GM18502 (cell line): ENCODE measurements around the gene PARD6B.
"Not testable (repeated sequence)": the region's sequence is repeated elsewhere in the genome, so short reads cannot be mapped to it uniquely, and the experiment has no call there.

Experiments
- ATAC-seq: cut with Tn5 transposase; IDR thresholded peaks from one replicate; pipeline ENCODE4 v1.9.1; 2021; ENCODE audit warnings: mild to moderate bottlenecking; ENCODE audit not compliant: unreplicated experiment, poor library complexity

PARD6B gene, protein sequence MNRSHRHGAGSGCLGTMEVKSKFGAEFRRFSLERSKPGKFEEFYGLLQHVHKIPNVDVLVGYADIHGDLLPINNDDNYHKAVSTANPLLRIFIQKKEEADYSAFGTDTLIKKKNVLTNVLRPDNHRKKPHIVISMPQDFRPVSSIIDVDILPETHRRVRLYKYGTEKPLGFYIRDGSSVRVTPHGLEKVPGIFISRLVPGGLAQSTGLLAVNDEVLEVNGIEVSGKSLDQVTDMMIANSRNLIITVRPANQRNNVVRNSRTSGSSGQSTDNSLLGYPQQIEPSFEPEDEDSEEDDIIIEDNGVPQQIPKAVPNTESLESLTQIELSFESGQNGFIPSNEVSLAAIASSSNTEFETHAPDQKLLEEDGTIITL

GRCh38 chr20:50731055-50731929, at the start of gene PARD6B:
PARD6B (plus strand) TSS chr20:50731580; CDS start chr20:50731787, 207 bp downstream.
- peak; percentile 89 for ATAC-seq

DNA sequence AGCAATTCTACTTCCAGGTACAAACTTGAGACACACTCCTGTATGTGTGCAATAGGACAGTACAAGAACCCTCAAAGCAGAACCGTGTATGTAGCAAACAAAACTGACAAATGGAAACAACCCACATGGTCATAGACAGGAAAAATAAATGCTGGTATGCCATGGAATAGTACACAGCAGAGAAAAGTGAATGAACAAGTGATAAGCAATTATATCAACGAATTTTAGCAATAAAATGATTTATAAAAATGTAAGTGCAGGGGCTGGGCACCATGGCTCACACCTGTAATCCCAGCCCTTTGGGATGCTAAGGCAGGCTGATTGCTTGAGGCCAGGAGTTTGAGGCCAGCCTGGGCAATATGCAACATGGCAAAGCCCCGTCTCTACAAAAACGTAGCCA, 49.3 kb upstream of the PARD6B start:
- ATAC-seq: no peak

DNA sequence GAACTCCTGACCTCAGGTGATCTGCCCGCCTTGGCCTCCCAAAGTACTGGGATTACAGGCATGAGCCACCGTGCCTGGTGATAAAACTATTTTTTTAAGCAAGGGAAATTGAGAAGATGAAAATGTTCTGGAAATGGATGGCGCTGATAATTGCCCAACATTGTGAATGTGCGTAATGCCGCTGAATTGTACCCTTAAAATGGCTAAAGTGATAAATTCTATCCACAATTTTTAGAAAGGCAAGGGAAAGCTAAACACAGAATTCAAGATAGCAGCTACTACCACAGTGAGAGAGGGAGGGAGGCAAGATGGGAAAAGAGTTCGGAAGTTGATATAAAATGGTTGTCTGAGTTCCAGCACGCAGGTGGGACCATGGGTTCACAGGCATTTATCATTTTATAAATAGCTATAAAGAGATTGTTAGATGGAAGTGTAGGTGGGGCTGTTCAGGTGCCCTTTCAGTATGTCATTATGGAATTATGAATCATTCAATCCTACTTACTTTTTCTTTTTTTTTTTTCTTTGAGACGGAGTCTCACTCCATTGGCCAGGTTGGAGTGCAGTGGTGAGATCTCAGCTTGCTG, 48.3 kb upstream of the PARD6B start:
- ATAC-seq: no peak

DNA sequence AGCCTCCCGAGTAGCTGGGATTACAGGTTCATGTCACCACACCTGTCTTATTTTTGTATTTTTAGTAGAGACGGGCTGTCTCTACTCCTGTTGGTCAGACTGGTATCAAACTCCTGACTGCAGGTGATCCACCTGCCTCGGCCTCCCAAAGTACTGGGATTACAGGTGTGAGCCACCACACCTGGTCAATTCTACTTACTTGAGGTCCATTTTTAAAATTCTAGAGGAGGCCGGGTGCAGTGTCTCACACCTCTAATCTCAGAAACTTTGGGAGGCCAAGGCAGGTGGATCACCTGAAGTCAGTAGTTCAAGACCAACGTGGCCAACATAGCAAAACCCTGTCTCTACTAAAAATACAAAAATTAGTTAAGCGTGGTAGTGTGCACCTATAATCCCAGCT, 47.8 kb upstream of the PARD6B start:
- no peak for ATAC-seq

- no peak for ATAC-seq
Measured at GRCh38 chr20:50686821-50687220, 44.6 kb upstream of the PARD6B start.

DNA sequence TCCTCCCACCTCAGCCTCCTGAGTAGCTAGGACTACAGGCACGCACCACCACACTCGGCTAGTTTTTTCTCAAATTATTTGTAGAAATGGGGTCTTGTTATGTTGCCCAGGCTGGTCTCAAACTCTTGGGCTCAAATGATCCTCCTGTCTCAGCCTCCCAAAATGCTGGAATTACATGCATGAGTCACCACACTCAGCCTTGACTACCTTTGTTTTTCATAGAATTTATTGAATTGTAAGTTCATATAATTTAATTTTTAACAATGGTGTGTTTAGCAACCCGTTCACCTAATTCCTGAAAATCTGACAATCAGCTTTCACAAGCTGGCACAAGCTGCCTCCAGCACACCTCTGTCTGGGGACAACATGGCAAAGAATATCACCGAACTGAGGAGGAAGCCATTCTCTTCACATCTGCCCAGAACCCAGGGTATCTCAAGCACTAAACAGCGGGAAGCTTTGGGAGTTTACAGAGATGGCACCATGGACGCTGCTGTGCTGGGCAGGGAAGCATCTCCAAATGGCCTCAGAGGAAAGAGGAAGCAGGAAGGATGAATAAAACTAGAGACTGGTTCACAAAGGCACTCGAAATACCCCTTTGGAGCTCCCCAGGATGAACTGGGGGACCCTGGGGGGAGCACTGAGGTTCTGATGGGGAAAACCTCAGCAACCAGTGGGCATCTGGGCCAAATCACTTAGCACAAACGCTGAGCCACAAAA, 43.0 kb upstream of the PARD6B start:
- no peak for ATAC-seq

DNA sequence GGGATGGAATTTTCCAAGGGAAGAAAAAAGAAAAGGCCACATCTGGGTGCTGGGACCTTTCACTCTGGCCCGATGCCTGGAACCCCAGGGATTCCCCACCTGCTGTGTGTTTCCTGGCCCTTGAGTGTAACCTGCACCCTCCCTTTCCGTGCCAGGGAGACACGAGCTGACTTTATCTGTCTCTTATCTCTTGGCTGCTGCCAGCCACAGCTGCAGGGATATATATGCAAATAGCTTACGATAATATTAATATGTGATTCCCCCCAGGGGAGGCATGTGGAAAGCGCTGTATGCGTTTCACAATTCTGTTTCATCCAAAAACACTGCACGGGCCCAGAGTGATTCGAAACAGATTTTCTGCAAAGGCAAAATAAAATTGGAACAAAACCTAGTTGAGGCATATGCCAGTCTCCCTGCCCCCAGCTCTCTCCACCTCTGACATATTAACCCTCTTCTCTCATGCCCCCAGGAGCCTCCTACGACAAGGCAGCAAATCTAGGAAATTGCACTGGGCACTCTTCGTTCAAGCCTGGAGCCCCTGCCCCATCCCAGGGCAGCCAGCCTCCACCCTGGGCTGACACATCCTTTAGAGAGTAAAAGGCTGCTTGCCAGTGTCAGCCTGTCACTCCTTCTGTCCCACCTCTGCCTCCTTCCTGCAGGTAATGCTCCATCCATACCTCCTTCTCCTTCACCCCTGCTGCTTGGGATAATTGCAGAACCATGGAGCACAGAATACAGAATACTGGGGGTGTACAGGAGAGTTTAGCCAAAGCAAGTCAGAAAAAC, 41.3 kb upstream of the PARD6B start:
- no peak for ATAC-seq

GRCh38 chr20:50690650-50691572, 40.5 kb upstream of the PARD6B start, which contains the start of gene RIPOR3:
RIPOR3 (minus strand) TSS chr20:50691542; CDS start chr20:50691128, 414 bp downstream.
- no peak for ATAC-seq

DNA sequence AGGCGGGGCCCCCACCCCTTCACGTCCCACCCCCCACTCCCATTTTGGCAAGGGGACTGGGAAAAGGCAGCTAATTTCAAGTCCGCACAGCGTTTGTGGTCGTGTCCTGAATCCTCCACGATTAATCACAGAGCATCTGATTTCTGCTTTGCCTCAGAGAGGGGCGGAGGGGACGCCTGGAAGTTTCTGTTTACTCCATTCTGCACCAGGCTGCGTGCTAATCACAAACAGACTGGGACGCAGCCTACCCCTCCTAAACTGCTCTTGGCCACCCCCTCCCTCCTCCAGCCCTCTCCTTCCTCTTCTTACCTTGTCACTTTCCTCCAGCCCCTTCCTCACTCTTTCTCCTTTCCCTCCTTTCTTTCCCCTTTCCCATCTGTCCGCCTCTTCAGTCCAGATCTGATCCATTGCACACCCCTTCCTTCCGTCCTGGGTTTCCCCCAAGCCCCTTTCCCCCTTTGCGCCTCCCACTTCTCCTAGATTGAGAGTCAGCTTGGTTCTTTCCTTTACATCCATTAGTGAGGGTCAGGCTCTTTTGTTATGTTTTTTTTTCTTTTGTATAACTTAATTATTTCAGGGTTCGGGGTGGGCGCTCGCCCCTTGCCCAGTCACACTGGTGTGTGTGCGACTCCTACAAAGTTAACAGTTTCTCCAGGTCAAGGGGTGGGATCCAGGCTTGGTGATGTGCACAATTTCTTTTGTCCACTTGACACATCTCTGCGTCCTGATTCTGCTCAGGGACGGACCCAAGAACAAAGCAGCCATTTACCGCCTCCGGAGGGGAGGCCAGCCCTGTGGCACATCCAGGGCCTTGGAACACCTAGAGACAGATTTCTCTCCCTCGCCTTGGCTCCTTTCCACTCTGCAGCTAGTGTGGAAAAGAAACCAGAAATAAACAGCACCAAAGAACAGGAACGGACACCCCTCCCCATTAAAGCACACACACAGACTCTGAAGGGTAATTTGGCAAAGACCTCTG, 39.5 kb upstream of the PARD6B start:
- no peak for ATAC-seq

DNA sequence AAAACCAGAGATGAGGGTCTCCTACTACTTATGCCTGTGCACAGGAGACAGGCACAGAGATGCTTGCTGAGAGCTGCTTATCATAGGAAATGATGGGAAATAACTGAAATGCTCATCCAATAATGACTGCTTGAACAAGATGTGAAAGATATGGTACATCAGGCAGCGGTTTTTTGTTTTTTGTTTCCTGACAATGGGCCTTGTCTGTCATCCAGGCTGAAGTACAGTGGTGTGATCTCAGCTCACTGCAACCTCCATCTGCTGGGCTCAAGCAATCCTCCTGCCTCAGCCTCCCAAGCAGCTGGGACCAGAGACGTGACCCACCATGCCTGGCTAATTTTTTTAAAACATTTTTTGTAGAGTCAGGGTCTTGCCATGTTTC, 38.8 kb upstream of the PARD6B start:
- ATAC-seq: no peak

- no peak for ATAC-seq
Measured at GRCh38 chr20:50693001-50693400, 38.4 kb upstream of the PARD6B start.

DNA sequence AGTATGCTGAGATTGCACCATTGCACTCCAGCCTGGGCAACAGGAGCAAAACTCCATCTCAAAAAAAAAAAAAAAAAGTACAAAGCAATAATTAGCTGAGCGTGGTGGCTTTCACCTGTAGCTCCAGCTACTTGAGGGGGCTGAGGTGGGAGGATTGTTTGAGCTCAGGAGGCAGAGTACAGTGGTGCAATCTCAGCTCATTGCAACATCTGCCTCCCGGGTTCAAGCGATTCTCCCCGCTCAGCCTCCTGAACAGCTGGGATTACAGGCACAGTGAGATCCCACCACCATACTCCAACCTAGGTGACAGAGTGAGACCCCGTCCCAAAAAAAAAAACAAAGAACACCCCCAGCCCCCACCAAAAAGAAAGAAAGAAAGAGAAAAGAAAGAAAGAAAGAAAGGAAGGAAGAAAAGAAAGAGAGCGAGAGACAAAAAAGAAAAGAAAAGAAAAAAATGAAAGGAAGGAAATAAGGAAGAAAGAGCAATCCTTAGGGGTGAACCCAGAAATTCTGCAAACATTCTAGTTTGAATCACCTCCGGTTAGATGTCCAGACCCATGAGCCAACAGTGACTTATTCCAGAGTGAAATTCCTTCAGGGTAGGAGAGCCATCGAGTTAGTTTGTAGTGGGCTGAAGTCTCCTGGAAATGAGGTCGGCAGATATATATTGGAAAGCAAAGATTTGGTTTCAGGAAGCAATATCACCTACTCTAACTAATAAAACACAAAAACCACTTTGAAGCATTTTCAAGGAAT, 36.8 kb upstream of the PARD6B start:
- ATAC-seq: no peak

GRCh38 chr20:50695135-50695872, 36.1 kb upstream of the PARD6B start:
- no peak for ATAC-seq

DNA sequence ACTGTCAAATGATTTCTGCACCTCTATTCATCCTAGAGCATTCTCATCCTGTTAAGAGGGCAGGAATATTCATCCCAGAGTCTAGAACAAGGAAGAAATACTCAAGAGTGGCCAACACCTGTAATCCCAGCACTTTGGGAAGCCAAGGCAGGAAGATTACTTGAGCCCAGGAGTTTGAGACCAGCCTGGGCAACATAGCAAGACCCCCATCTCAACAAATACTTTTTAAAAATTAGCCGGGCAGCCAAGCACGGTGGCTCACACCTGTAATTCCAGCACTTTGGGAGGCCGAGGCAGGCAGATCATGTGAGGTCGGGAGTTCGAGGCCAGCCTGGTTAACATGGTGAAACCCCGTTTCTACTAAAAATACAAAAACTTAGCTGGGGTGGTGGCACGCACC, 33.1 kb upstream of the PARD6B start:
- ATAC-seq: not testable (repeated sequence)

- no peak for ATAC-seq
Measured at GRCh38 chr20:50699688-50700087, 31.7 kb upstream of the PARD6B start.
